Sigmoid colon (tissue), 7 donors: ENCODE results near the gene LMAN2. TPM values are rescaled to one million over a fixed set of nuclear protein-coding genes. Genes with fewer than 3 reads are reported as not detected.

ENCODE experiments used
- DNase-seq: peaks from one replicate; pipeline ENCODE4 v3.0.0-alpha.2; 2019
- H3K27ac ChIP-seq, 4 donors: fragments of 200-600 bp; sonication (generic); one replicate each; pipeline ENCODE4 v1.5.1; 2016 to 2019; ENCODE audit warnings: mild to moderate bottlenecking in 1 of 4
- H3K27me3 ChIP-seq, 3 donors: fragments of 200-600 bp; sonication (generic); one replicate each; pipeline ENCODE4 v1.5.1; 2019; ENCODE audit warnings: mild to moderate bottlenecking in 1 of 3
- H3K36me3 ChIP-seq, 4 donors: fragments of 200-600 bp; sonication (generic); one replicate each; pipeline ENCODE4 v1.5.1; 2016 to 2019
- H3K4me1 ChIP-seq, 4 donors: fragments of 200-600 bp; sonication (generic); one replicate each; pipeline ENCODE4 v1.5.1; 2017 to 2019
- H3K4me3 ChIP-seq, 4 donors: fragments of 200-600 bp; sonication (generic); one replicate each; pipeline ENCODE4 v1.5.1; 2017 to 2019; ENCODE audit warnings: mild to moderate bottlenecking in 2 of 4, moderate library complexity in 1 of 4
- H3K9me3 ChIP-seq, 4 donors: fragments of 200-600 bp in 3 of 4; sonication (generic) in 3 of 4; one replicate each; pipeline versions ENCODE4 v1.5.1 to v1.6.1; 2013 to 2019
- EP300 ChIP-seq, 4 donors: sonication (generic); formaldehyde crosslinking; IDR thresholded peaks; one replicate each; pipeline ENCODE4 v1.6.1; 2017; ENCODE audit warnings: antibody characterized with exemption in 4 of 4
- POLR2A ChIP-seq, 2 donors: fragments of 450-650 bp; IDR thresholded peaks; one replicate each; pipeline ENCODE4 v1.6.1; 2016; ENCODE audit warnings: antibody characterized with exemption in 2 of 2, mild to moderate bottlenecking in 2 of 2, moderate library complexity in 2 of 2
- POLR2AphosphoS5 ChIP-seq, 4 donors: sonication (generic); formaldehyde crosslinking; IDR thresholded peaks; one replicate each; pipeline ENCODE4 v1.6.1; 2017; ENCODE audit warnings: antibody characterized with exemption in 4 of 4
- WGBS, 2 donors: extraction: QIAGEN DNeasy Blood & Tissue Kit; methylation state at CpG; one replicate each; pipeline ENCODE4 v1.1.7; 2013; 5-methylcytosine and 5-hydroxymethylcytosine counted together
- intact Hi-C: fragments of 100-400 bp; cut with DNase I; formaldehyde crosslinking; loops from one replicate; pipeline ENCODE4 v1.15.1; 2023
- polyA plus RNA-seq, 3 donors: library from polyadenylated mRNA; stranded (reverse); fragments of 200-250 nt; gene quantifications; one replicate each; pipeline ENCODE4 v1.2.3, GENCODE V29; 2013
- total RNA-seq, 4 donors: library from RNA; depleted of rRNA; stranded (reverse); fragments of >200 nt; gene quantifications; one replicate each; pipeline ENCODE4 v1.1.0, GENCODE V29; 2016
- TF ChIP-seq, protein P1 (sequence below), 4 experiments: fragments of 450-650 bp in 3 of 4; fragments of 200-600 bp in 1 of 4; IDR thresholded peaks; one replicate each; pipeline ENCODE4 v1.5.1; 2016 to 2019; ENCODE audit warnings: antibody characterized with exemption in 4 of 4, mild to moderate bottlenecking in 3 of 4, moderate library complexity in 2 of 4
- donor health status: healthy with polysubstance abuse.
- donor health status: Bipolar disorder and iron deficiency.
- donor health status: healthy.

LMAN2 gene
- total and polyA plus RNA-seq, 7 donors: 62.5 to 244 (median 108) TPM

DNA sequence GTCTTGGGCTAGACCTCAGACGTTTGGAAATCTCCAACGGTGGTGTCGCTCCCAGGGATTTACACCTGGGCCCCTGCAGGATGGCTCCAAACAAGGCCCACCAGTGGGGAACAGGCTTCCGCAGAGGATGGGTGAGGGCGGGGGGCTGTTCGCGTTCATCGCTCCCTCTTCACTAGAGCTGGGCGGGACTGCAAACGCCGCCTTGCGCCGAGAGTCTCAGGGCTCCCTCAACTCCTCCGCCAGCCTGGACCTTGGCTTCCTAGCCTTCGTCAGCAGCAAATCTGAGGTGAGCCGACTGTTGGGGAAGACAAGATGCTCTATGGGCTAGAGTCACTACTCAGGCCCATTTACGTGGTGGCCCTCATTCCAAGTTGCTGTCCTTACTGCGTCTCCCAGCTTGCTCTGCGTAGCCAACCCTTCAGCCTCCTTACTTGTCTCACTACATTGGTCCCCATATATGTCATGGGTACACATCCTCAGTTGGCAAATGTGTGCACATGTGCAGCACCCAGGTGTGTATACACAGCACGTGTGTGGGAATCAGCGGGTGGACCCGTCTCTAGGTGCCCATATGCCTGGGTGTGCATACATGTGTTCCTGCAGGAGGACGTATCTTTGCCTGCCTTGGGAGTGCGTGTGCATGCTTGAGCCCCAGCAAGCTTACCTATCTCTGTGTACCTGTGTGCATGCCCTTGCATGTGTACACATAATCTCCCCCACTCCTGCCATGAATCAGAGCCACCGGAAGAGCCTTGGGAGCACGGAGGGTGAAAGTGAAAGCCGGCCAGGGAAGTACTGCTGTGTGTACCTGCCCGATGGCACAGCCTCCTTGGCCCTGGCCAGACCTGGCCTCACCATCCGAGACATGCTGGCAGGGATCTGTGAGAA lies 16.8 kb upstream of the LMAN2 start:
- intact Hi-C loops: loop anchor here (2.0 to 5.0 kb wide), 2 partner anchors 17 to 56 kb away; partner anchors contain the start of genes LMAN2 and MXD3
- TF ChIP-seq, protein P1, sequence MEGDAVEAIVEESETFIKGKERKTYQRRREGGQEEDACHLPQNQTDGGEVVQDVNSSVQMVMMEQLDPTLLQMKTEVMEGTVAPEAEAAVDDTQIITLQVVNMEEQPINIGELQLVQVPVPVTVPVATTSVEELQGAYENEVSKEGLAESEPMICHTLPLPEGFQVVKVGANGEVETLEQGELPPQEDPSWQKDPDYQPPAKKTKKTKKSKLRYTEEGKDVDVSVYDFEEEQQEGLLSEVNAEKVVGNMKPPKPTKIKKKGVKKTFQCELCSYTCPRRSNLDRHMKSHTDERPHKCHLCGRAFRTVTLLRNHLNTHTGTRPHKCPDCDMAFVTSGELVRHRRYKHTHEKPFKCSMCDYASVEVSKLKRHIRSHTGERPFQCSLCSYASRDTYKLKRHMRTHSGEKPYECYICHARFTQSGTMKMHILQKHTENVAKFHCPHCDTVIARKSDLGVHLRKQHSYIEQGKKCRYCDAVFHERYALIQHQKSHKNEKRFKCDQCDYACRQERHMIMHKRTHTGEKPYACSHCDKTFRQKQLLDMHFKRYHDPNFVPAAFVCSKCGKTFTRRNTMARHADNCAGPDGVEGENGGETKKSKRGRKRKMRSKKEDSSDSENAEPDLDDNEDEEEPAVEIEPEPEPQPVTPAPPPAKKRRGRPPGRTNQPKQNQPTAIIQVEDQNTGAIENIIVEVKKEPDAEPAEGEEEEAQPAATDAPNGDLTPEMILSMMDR (IDR thresholded peaks at IDR 0.05): no peak
- TF ChIP-seq POLR2A (IDR thresholded peaks at IDR 0.05) (no peak), EP300 (IDR thresholded peaks at IDR 0.05) (no peak), POLR2AphosphoS5 (IDR thresholded peaks at IDR 0.05) (no peak)
- H3K27ac ChIP-seq: no peak overlapping the region
- DNase-seq: no peak
- H3K27me3 ChIP-seq: no peaks in the 10 kb centered on the region
- H3K4me1 ChIP-seq: peaks cover 0 to 54% (median 39%) of the 10 kb centered on the region in 4 donors
- no peaks in the 10 kb centered on the region for H3K9me3 ChIP-seq
- no peaks in the 10 kb centered on the region for H3K36me3 ChIP-seq
- 84 to 87% methylated on average over 29 of the region's 29 CpGs for WGBS, 2 donors
- H3K4me3 ChIP-seq: peak overlapping the region in 2 of 4 donors; percentile 48 to 51

DNA sequence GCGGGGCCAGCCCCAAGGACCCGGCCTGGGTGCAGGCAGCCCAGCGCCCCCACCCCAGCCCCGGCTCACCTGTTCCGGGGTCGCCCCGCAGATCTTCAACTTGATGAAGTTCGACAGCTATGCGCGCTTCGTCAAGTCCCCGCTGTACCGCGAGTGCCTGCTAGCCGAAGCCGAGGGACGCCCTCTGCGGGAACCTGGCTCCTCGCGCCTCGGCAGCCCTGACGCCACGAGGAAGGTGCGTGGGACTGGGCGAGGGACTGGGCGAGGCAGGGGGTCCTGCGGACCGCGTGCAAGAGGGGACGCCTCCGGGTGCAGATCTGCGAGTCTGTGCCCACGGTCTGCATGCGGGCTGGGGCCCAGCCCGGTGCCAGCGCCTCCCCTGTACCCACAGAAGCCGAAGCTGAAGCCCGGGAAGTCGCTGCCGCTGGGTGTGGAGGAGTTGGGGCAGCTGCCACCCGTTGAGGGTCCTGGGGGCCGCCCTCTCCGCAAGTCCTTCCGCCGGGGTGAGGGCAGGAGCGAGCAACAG lies 15.9 kb upstream of the LMAN2 start:
- Histone ChIP-seq H3K36me3 (no peaks in the 10 kb centered on the region), H3K27ac (peak overlapping the region; percentile 87 to 93 (median 90)), H3K4me3 (peak overlapping the region; percentile 35 to 51 (median 49)), H3K27me3 (no peaks in the 10 kb centered on the region), H3K9me3 (no peaks in the 10 kb centered on the region), H3K4me1 (peaks cover 0 to 62% (median 46%) of the 10 kb centered on the region in 4 donors)
- no peak for DNase-seq
- 27 to 62% methylated on average over 46 of the region's 46 CpGs for WGBS, 2 donors
- intact Hi-C loops: loop anchor here (2.0 to 5.0 kb wide), 2 partner anchors 17 to 55 kb away; partner anchors contain the start of genes LMAN2 and MXD3
- TF ChIP-seq EP300 (IDR thresholded peaks at IDR 0.05) (no peak), POLR2AphosphoS5 (IDR thresholded peaks at IDR 0.05) (no peak), POLR2A (IDR thresholded peaks at IDR 0.05) (no peak)
- TF ChIP-seq, protein P1 (IDR thresholded peaks at IDR 0.05): no peak

DNA sequence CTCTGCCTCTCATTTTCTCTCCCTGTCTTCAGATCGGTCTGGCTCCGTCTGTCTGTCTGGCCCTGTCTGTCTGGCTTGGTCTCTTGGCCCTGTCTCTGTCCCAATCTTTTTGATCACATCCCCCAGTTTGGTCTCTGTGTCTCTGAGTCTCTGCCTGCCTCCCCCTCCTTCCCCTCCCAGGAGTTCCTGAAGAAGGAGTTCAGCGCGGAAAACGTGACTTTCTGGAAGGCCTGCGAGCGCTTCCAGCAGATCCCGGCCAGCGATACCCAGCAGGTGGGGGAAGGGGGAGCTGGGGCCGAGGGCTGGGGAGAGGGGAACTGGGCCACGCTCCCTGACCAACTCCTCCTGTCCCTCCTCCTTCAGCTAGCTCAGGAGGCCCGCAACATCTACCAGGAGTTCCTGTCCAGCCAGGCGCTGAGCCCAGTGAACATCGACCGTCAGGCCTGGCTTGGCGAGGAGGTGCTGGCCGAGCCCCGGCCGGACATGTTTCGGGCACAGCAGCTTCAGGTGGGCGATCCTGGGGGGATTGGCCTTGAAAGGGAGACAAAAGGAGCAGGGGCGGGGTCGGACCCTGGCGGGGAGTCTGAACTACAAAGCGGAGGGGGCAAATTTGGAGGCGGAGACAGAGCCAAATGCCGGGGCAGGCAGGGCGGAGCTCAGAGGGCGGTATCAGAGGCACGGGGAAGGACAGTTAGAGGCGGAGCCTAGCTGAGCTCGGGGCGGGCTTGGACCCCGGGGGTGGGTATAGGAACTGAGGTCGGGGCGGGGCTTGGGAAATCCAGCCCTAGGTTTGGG lies 15.3 kb upstream of the LMAN2 start:
- H3K4me3 ChIP-seq: peak overlapping the region; percentile 35 to 51 (median 49)
- no peaks in the 10 kb centered on the region for H3K9me3 ChIP-seq
- intact Hi-C loops: loop anchor here (2.0 to 5.0 kb wide), 2 partner anchors 16 to 54 kb away; partner anchors contain the start of genes LMAN2 and MXD3
- DNase-seq: peak; percentile 97
- no peaks in the 10 kb centered on the region for H3K27me3 ChIP-seq
- peak in 1 of 4 donors; percentile 55 for TF ChIP-seq EP300 (IDR thresholded peaks at IDR 0.05)
- TF ChIP-seq, protein P1 (IDR thresholded peaks at IDR 0.05): no peak
- TF ChIP-seq POLR2AphosphoS5 (IDR thresholded peaks at IDR 0.05): peak; percentile 35 to 51 (median 42)
- TF ChIP-seq POLR2A (IDR thresholded peaks at IDR 0.05): no peak
- peak overlapping the region; percentile 87 to 93 (median 90) for H3K27ac ChIP-seq
- peaks cover 0 to 62% (median 46%) of the 10 kb centered on the region in 4 donors for H3K4me1 ChIP-seq
- no peaks in the 10 kb centered on the region for H3K36me3 ChIP-seq
- 34 to 59% methylated on average over 36 of the region's 36 CpGs for WGBS, 2 donors

DNA sequence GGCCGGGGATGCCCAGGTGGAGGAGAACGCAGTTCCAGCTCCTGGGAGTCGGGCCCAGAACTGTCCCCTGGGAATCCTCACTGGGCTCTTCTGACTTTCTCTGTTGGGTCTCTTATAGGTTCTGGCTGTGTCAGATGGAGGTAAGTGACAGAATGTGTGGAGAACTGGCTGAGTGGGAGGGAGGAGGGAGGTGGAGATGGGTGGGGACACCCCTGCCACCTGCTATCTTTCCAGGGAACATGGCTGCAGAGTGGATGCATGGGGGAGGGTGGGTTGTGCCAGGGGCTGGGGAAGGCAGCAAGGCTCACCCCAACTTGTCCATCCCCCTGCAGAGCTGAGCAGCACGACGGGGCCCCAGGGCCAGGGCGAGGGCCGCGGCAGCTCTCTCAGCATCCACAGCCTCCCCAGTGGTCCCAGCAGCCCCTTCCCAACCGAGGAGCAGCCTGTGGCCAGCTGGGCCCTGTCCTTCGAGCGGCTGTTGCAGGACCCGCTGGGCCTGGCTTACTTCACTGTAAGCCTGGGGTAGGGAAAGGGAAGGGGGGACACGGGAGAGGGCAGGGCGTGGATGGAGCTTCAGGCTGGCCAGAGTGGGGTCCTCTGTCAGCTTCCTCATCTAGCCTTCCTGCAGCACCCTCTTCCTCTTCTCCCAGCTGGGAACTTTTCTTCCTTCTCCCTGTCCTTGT lies 14.5 kb upstream of the LMAN2 start:
- Histone ChIP-seq H3K4me1 (peaks cover 0 to 62% (median 40%) of the 10 kb centered on the region in 4 donors), H3K27me3 (no peaks in the 10 kb centered on the region), H3K9me3 (no peaks in the 10 kb centered on the region), H3K36me3 (no peaks in the 10 kb centered on the region), H3K4me3 (peak overlapping the region in 2 of 4 donors; percentile 48 to 51), H3K27ac (peak overlapping the region; percentile 87 to 93 (median 90))
- intact Hi-C loops: loop anchor here (2.0 to 5.0 kb wide), 2 partner anchors 15 to 54 kb away; partner anchors contain the start of genes LMAN2 and MXD3
- DNase-seq: peak; percentile 63
- no peak for TF ChIP-seq POLR2A (IDR thresholded peaks at IDR 0.05)
- no peak for TF ChIP-seq POLR2AphosphoS5 (IDR thresholded peaks at IDR 0.05)
- TF ChIP-seq EP300 (IDR thresholded peaks at IDR 0.05): no peak
- TF ChIP-seq, protein P1 (IDR thresholded peaks at IDR 0.05): no peak
- 87 to 89% methylated on average over 14 of the region's 14 CpGs for WGBS, 2 donors
